OCI-LY1 (cell line): ENCODE data around the gene CDKL5.

Experiments used
- CTCF ChIP-seq: fragments of 200-600 bp; sonication (generic), shearing (Covaris generic); IDR thresholded peaks from 2 replicates; pipeline ENCODE4 v1.5.1; 2017; ENCODE audit warnings: mild to moderate bottlenecking, antibody characterized with exemption, low read length, moderate library complexity, mixed read lengths
- EZH2 ChIP-seq: fragments of 200-600 bp; sonication (generic), shearing (Covaris generic); IDR thresholded peaks from 2 replicates; pipeline ENCODE4 v1.8.0; 2017; ENCODE audit warnings: borderline replicate concordance, mixed run types, mild to moderate bottlenecking, antibody characterized with exemption, low read length, moderate library complexity, mixed read lengths

DNA sequence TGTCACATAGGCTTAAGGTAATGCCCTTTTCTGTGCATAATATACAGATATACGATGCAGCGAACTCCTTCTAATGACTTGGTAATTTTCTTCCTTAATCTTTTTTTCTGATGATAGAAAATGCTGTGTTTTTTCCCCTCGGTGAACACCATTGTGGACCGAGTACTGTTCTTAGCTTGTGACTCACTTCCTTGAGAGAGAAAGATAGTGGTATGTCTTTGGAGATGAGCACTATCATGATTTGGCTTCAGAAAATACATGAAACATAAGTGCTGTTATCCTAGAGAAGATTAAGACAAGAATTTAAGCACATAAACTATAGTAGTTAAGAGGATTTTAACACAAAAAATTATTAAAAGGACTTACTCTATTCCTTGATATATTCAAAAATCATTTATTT, 182.6 kb downstream of the CDKL5 start:
- TF ChIP-seq CTCF = no peak
- TF ChIP-seq EZH2 = no peak
